ENCODE data around the gene RTP2. TPM values are rescaled to one million over a fixed set of nuclear protein-coding genes. Genes with fewer than 3 reads are reported as not detected.
"Not testable (repeated sequence)": the region's sequence is repeated elsewhere in the genome, so short reads cannot be mapped to it uniquely, and the experiment has no call there.

The RTP2 gene
- total and polyA plus RNA-seq, 9 donors: not detected

DNA sequence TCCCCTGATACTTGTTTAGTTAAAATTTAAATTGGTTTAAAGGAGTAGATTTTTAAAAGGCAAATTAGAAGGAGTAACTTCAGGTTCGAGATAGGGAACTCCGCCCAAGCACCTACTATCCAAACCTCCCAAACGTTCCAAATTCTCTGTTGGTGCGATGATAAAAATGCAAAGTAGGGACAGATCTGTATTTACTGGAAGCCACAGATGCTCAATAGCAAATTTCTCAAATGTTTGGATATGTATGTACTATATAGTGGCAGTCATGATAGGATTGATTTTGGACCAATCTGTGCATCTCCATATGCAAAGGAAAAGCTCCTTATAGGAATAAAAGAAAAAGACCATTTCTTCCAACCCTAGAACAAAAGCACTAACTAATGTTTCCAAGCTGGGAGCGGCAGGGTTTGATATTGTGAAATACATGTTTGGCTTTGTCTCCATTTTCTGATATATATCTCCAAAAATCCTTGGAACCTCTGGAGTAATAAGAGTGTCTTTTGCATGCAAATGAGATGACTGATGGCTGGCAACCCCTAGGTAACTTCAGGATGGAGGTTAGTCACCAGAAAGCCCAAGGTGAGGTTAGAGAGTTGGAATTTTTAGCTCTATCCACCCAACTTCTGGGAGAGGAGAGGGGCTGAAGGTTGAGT lies 15.6 kb downstream of the RTP2 start:
- TF ChIP-seq, protein P1, sequence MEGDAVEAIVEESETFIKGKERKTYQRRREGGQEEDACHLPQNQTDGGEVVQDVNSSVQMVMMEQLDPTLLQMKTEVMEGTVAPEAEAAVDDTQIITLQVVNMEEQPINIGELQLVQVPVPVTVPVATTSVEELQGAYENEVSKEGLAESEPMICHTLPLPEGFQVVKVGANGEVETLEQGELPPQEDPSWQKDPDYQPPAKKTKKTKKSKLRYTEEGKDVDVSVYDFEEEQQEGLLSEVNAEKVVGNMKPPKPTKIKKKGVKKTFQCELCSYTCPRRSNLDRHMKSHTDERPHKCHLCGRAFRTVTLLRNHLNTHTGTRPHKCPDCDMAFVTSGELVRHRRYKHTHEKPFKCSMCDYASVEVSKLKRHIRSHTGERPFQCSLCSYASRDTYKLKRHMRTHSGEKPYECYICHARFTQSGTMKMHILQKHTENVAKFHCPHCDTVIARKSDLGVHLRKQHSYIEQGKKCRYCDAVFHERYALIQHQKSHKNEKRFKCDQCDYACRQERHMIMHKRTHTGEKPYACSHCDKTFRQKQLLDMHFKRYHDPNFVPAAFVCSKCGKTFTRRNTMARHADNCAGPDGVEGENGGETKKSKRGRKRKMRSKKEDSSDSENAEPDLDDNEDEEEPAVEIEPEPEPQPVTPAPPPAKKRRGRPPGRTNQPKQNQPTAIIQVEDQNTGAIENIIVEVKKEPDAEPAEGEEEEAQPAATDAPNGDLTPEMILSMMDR (IDR thresholded peaks at IDR 0.05): no peak
- TF ChIP-seq POLR2A (IDR thresholded peaks at IDR 0.05) (no peak), EP300 (IDR thresholded peaks at IDR 0.05) (no peak)
- WGBS, 3 donors: 89 to 93% (median 93%) methylated on average over 5 of the region's 5 CpGs
- Histone ChIP-seq H3K36me3 (no peaks in the 10 kb centered on the region), H3K4me1 (ENCODE audit: insufficient read depth) (no peaks in the 10 kb centered on the region), H3K27ac (no peak overlapping the region), H3K27me3 (no peaks in the 10 kb centered on the region), H3K9me3 (no peaks in the 10 kb centered on the region), H3K4me3 (no peak overlapping the region)
- intact Hi-C loops (cut with DNase I): no loop called here
- DNase-seq: no peak

DNA sequence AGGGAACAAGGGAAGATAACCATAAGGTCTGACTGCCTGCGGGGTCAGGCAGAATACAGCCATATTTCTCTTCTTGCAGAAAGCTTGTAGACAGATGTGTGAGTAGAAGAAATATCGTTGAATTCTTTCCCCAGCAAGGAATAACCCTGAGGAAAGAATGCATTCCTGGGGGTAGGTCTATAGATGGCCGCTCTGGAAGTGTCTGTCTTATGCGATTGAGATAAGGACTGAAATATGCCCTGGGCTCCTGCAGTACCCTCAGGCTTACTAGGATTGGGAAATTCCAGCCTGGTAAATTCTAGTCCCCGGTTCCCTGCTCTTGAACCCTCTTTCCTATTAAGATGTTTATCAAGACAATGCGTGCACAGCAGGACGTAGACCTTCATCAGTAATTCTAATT lies 16.4 kb downstream of the RTP2 start:
- Histone ChIP-seq H3K36me3 (no peaks in the 10 kb centered on the region), H3K4me1 (ENCODE audit: insufficient read depth) (no peaks in the 10 kb centered on the region), H3K27ac (no peak overlapping the region), H3K9me3 (no peaks in the 10 kb centered on the region), H3K27me3 (no peaks in the 10 kb centered on the region), H3K4me3 (no peak overlapping the region)
- no peak for DNase-seq
- TF ChIP-seq, protein P1 (IDR thresholded peaks at IDR 0.05): no peak
- no peak for TF ChIP-seq POLR2A (IDR thresholded peaks at IDR 0.05)
- TF ChIP-seq EP300 (IDR thresholded peaks at IDR 0.05): no peak
- intact Hi-C loops (cut with DNase I): no loop called here
- WGBS, 3 donors: 90 to 94% (median 92%) methylated on average over 7 of the region's 7 CpGs

DNA sequence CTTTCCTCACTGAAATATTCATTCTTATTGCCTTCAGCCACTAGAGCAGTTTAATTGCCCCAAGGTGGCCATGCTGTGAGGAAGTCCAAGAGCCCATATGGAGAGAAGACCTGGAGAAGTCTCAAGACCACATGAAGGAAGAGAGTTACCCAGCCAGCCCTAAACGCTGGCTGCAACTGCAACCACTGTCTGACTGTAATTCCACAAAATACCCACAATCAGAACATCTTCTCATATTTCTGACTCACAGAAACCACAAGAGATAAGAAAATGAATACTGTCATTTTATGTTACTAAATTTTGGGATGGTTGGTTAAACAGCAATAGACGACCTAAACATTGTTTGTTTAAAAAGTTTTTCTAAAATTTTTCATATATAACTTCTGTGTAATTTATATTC lies 17.5 kb downstream of the RTP2 start:
- DNase-seq: no peak
- intact Hi-C loops (cut with DNase I): loop anchor here in 1 of 4 donors (5.0 kb wide), 1 partner anchor 468 kb away; no protein-coding TSS in a partner anchor
- Histone ChIP-seq H3K4me3 (no peak overlapping the region), H3K4me1 (ENCODE audit: insufficient read depth) (no peaks in the 10 kb centered on the region), H3K27me3 (no peaks in the 10 kb centered on the region), H3K27ac (no peak overlapping the region), H3K9me3 (no peaks in the 10 kb centered on the region), H3K36me3 (no peaks in the 10 kb centered on the region)
- 37 to 52% (median 38%) methylated on average over 2 of the region's 2 CpGs for WGBS, 3 donors
- TF ChIP-seq, protein P1 (IDR thresholded peaks at IDR 0.05): no peak
- TF ChIP-seq POLR2A (IDR thresholded peaks at IDR 0.05) (no peak), EP300 (IDR thresholded peaks at IDR 0.05) (no peak)

DNA sequence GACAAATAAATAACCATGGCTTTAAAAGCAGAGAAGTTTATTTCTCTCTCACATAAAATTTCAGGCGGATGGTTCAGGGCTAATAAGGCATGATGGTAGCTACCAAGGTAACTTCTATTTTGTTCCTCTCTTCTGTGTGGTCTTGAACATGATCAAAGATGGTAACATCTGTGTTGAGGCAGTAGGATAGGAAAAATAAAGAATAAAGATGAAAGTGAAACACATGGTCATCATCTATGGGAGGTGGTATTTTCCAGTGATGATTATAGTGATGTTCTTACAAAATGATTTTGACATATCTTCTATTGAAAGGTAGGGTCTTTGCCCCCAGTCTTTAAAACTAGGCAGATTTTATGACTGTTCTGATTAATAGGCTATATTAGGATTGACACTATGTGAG lies 17.9 kb downstream of the RTP2 start:
- DNase-seq: no peak
- no peaks in the 10 kb centered on the region for H3K36me3 ChIP-seq
- no peak overlapping the region for H3K27ac ChIP-seq
- no peaks in the 10 kb centered on the region for H3K4me1 ChIP-seq (ENCODE audit: insufficient read depth)
- H3K9me3 ChIP-seq: no peaks in the 10 kb centered on the region
- intact Hi-C loops (cut with DNase I): loop anchor here in 1 of 4 donors (5.0 kb wide), 1 partner anchor 467 kb away; no protein-coding TSS in a partner anchor
- H3K4me3 ChIP-seq: no peak overlapping the region
- WGBS, 3 donors: 93 to 98% (median 93%) methylated on average over 1 of the region's 1 CpG
- no peak for TF ChIP-seq EP300 (IDR thresholded peaks at IDR 0.05)
- H3K27me3 ChIP-seq: no peaks in the 10 kb centered on the region

DNA sequence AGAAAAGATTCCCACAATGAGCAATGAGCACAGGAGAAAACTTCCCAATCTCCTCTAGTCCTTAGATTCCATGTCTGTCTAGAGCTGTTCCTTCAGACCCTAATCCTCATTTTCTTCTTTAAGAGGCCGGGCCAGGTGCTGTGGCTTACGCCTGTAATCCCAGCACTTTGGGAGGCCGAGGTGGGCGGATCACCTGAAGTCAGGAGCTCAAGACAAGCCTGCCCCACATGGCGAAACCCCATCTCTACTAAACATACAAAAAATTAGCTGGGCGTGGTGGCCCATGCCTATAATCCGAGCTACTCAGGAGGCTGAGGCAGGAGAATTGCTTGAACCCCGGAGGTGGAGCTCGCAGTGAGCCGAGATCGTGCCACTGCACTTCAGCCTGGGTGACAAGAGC lies 20.6 kb downstream of the RTP2 start:
- DNase-seq; H3K27me3 ChIP-seq; H3K4me3 ChIP-seq; H3K27ac ChIP-seq; H3K4me1 ChIP-seq (ENCODE audit: insufficient read depth); H3K36me3 ChIP-seq; H3K9me3 ChIP-seq: not testable (repeated sequence)
- intact Hi-C loops (cut with DNase I): loop anchor here in 3 of 4 donors (2.0 to 5.0 kb wide), 2 partner anchors 363 to 464 kb away; no protein-coding TSS in a partner anchor
- WGBS, 3 donors: 83 to 88% (median 88%) methylated on average over 11 of the region's 11 CpGs
